AG04449 (cell line): ENCODE measurements around the gene RBFOX1.

Experiments used
- CTCF ChIA-PET: fragments of 350-600 bp; formaldehyde crosslinking; extraction: SDS; loops from one replicate; lab custom pipeline; 2021; ENCODE audit warnings: antibody characterized with exemption; lab: Yijun Ruan, JAX
- POLR2A ChIA-PET: fragments of 400-600, 350-600 bp; formaldehyde crosslinking; extraction: SDS; loops from one replicate; lab custom pipeline; 2020; ENCODE audit warnings: antibody characterized with exemption, inconsistent platforms; lab: Yijun Ruan, JAX
- DNase-seq: peaks from one replicate; pipeline ENCODE4 v3.0.0-alpha.2; 2010; ENCODE audit warnings: low read depth, low spot score
- H3K4me3 ChIP-seq: 2 replicates; pipeline ENCODE4 v1.5.1; 2011; ENCODE audit warnings: low read depth, mild to moderate bottlenecking, control low read depth, low read length
- TF ChIP-seq, protein P1 (sequence below): IDR thresholded peaks from one replicate; pipeline ENCODE4 v1.5.1; 2011; ENCODE audit warnings: mild to moderate bottlenecking, moderate library complexity, low read length, control low read depth, inconsistent platforms; ENCODE audit not compliant: insufficient read depth; ENCODE audit errors: missing control alignments

Gene RBFOX1

DNA sequence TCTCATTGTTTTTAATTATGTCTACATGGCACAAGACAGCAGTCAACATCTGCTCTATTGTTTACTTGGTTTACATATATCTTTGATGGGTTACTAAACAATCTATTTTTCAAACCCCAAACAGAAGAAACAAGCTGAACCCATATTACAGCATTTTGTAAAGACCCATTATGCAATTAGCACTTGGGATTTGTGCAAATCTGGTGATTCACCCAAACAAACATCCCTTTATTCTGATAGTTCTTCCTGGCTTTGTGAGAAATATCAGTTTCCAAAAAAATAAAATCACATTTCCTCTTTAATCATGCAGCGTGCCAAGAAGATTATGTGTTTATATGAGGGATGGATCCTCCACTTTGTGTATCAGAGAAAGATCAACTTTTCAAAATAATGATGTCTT is 16.8 kb upstream of the RBFOX1 start:
- no peak overlapping the region for H3K4me3 ChIP-seq
- no peak for DNase-seq
- CTCF ChIA-PET: no interaction called here
- POLR2A ChIA-PET: no interaction called here
- TF ChIP-seq, protein P1, sequence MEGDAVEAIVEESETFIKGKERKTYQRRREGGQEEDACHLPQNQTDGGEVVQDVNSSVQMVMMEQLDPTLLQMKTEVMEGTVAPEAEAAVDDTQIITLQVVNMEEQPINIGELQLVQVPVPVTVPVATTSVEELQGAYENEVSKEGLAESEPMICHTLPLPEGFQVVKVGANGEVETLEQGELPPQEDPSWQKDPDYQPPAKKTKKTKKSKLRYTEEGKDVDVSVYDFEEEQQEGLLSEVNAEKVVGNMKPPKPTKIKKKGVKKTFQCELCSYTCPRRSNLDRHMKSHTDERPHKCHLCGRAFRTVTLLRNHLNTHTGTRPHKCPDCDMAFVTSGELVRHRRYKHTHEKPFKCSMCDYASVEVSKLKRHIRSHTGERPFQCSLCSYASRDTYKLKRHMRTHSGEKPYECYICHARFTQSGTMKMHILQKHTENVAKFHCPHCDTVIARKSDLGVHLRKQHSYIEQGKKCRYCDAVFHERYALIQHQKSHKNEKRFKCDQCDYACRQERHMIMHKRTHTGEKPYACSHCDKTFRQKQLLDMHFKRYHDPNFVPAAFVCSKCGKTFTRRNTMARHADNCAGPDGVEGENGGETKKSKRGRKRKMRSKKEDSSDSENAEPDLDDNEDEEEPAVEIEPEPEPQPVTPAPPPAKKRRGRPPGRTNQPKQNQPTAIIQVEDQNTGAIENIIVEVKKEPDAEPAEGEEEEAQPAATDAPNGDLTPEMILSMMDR: no peak

DNA sequence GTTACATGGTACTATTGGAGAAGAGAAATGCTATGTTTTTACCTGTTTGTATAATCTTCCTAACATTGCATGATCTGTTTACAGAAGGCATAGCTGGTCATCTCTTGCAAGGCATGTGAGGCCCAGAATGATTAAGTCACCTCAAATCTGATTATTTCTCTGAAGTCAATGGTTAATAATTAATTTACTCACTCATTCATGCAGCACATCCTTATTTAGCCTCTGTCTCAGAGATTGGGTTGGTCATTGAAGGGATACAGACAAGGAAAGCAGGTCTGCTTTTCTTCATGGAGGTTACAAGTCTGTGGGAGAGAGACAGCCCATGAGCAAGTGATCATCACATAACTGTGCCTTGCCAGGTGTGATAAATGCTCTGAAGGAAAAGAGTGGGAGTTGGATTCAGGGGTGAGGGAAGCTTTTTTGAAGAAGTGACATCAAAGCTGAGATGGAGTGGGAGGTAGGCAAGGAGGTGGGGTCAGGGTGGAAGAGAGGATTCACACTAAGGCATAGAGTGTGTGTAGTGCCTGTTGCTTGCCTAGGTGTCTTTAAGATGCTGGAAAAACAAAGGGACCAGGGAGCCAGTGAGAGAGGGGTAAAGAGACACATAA is 16.3 kb upstream of the RBFOX1 start:
- POLR2A ChIA-PET: no interaction called here

DNA sequence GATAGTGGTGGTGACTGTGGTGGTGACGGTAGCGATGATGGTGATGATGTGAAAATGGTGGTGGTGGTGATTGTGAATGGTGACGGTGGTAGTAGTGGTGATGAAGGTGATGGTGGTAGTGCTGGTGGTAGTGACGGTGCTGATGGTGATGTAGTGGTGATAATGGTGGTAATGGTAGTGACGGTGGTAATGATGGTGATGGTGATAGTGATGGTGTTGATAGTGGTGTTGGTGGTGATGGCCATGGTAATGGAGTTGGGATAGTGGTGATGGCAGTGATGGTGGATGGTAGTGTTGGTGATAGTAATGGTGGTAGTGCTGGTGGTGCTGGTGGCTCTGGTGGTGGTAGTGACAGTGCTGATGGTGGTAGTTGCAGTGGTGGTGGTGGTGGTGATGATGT is 14.7 kb upstream of the RBFOX1 start:
- no peak for DNase-seq
- no peak overlapping the region for H3K4me3 ChIP-seq
- CTCF ChIA-PET: no interaction called here
- POLR2A ChIA-PET: no interaction called here
- TF ChIP-seq, protein P1: no peak

More for the DNA sequence above, 16.3 kb upstream of the RBFOX1 start:
- TF ChIP-seq, protein P1: no peak
- H3K4me3 ChIP-seq: no peak overlapping the region
- DNase-seq: no peak
- CTCF ChIA-PET: no interaction called here

DNA sequence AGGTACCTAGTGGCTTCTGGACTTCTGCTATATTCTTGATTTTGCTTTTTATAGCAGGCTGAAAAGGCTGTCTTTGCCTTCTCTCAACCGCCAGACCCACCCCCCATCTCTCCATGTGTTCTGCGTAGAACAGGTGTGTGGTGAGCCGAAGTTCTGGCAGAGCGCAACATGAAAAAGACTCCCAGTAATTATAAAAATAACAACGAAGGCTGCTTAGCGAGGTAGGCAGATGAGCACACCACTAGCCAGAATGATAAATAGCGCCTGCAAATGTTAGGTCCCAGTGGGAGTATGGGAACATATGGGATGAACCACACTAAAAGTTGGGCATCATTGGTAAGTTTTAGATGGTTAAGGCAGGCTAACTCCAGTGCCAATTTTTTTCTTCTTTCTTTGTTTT is 14.0 kb upstream of the RBFOX1 start:
- TF ChIP-seq, protein P1: no peak
- H3K4me3 ChIP-seq: no peak overlapping the region
- DNase-seq: no peak
- ChIA-PET CTCF (no interaction called here), POLR2A (no interaction called here)

DNA sequence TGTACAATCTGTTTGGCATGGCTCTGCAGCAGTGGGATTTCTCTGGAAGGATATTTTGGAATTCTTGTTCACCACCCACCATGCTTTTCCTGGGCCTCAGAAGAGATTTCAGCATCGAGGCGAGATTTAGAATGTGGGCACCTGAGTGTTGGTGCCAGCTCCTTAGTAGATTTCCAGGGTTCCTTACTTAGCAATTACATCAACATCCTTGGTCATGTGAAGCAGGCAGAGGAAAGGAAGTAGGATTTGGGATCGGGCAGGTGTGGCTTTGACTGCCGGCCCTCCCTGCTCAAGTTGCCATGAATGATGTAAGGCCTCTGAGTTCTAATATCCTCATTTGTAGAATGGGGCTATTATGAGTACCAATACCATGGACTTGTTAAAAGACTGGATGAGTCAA is 13.1 kb upstream of the RBFOX1 start:
- DNase-seq: no peak
- no peak overlapping the region for H3K4me3 ChIP-seq
- CTCF ChIA-PET: no interaction called here
- TF ChIP-seq, protein P1: no peak
- POLR2A ChIA-PET: no interaction called here

DNA sequence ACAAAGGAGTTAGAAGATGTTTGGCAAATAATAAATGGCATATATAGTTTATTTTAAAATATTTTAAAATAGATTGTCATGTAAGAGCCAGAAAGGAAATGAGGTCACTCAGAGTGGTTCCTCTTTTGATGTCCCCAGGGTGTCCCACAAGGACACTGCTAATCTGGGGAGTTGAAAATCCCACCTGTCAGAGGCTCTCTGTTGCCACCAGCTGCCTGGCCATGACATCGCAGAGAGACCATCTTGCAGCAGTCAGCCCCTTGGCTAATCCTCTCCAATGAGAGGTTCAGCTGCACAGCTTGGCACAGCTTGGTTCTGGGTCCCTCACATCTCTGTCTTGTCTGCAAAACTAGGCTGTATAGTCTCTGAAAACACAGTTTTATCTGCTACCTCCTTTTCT is 11.0 kb upstream of the RBFOX1 start:
- no peak overlapping the region for H3K4me3 ChIP-seq
- CTCF ChIA-PET: no interaction called here
- POLR2A ChIA-PET: no interaction called here
- TF ChIP-seq, protein P1: no peak
- DNase-seq: no peak
